GM18508 (cell line): Measurements from ENCODE around the gene SCN5A.

Source experiments
- ATAC-seq: cut with Tn5 transposase; IDR thresholded peaks from one replicate; pipeline ENCODE4 v1.9.1; 2021; ENCODE audit warnings: moderate number of reproducible peaks; ENCODE audit not compliant: insufficient read depth, unreplicated experiment

SCN5A gene

DNA sequence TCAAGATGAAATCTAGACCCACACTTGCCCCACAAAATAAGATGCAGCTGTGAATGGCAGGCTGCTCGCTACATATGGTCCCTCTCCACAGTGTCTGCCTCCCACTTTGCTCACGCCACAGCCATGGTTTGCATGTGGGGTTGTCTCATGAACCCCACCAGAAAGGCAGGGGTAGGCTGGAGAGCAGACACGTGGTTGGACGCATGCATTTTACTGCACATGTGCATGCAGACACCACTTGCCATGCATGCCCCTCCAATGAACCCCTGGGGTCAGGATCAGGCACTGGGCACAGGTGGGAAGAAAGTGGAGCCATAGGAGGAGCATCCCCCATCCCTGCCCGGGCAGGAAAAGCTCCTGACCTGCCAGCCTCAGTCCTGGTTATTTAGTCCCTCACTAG is 20.7 kb downstream of the SCN5A start:
- ATAC-seq: no peak

DNA sequence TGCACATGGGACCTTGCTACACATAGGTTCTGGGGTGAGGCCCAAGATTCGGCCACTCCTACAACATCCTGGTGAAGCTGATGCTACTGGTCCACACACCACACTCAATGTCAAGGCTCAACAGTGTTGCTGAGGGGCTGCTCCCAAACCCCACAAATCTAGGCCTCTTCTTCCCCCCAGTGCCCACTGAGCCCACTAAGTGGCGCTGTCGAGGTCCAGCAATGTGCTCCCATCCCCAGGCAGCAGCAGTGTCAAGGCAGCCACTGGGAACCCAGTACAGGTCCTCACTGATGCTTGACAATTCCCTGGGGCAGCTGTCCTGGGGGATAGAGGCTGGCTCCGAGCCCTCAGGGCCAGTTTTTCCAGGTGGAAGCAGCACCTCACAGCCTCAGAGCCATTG is 21.5 kb downstream of the SCN5A start:
- ATAC-seq: no peak

DNA sequence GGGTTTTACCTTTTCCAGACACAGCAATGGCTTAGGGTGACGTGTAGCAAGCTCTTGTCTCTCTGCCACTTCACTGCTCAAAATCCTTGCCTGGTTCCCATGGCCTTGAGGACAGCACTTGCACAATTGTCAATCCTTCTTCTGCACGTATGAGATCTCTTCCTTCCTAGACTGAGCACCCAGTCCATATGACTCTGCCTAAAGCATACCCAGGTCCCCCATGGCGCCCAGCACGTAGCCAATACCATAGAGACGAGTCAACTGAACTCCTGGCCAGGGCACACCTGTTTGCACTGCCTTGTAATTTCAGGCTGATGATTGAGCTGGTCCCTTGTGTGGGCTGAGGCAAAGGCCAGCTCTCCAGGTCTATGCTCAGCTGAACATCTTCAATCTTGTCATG is 23.3 kb downstream of the SCN5A start:
- ATAC-seq: no peak

DNA sequence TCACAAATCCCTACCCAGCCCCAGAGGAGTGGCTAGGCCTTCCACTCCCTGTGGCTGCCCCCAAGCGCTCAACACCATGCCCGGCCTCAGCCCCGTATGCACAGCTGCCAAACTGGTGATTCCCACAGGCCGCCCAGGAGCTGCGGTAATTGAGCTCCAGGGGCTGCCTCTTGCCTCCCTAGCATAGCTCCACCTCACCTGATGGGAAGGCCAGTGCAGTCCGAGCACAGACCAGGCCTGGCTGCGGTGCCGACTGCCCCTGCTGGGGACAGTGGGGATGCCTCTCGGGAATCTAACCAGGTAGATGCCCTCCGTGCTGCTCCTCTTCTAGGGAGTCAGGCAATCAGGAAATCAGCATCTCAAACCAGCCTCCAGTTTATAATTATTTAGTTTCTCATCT is 25.9 kb downstream of the SCN5A start:
- no peak for ATAC-seq

DNA sequence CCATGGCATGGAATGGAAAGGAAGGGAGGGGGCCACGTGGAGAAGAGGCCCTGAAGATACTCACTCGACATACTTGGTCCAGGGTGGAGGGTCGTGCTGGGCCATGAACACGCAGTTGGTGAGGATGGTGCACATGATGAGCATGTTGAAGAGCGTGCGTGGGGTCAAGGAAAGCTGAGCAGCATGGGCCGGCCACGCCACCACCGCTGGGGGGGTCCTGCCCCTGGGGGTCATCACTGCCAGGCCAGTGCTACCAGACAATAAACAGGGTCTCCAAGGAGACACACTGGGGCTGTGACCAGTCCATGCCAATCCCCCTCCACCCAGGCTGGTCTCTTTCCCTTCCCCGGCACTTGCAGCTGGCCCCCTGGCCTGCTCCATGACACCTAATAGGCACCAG is 27.2 kb downstream of the SCN5A start:
- ATAC-seq: no peak

DNA sequence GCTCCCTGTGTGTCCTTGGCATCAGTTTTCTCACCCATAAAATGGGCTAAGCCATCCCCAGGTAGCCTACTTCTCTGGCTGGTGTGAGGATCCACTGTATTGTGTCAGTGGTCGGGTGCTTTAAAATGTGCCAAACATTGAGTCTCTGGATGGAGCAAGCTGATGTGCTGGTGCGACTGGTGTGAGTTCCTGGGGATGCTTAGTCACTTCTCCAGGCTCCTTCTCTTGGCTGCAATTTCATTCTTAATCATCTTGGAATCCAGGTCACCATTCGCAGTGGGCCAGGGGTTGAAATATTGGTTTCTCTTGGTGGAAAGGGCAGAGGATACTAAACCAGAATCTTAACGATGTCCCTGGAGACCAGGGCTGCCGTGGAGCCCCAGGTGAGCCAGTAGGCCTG is 29.3 kb downstream of the SCN5A start:
- no peak for ATAC-seq

DNA sequence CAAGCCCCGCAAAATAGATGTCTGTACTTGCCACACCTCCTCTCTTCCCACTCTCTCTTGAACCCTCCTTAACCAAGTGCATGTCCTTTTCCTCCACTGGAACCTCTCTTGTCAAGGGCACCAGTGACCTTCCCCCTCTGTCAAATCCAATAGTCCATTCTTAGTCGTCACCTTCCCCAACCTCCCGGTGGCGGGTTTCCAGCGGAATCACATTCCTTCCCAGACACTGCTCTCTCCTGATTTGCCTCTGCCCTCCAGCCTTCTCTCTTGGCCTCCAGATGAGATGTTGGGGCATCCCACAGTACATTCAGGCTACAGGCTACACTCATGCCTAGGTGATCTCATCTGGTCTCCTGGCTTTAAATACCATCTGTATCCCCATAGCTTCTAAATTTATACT is 31.1 kb downstream of the SCN5A start:
- no peak for ATAC-seq

DNA sequence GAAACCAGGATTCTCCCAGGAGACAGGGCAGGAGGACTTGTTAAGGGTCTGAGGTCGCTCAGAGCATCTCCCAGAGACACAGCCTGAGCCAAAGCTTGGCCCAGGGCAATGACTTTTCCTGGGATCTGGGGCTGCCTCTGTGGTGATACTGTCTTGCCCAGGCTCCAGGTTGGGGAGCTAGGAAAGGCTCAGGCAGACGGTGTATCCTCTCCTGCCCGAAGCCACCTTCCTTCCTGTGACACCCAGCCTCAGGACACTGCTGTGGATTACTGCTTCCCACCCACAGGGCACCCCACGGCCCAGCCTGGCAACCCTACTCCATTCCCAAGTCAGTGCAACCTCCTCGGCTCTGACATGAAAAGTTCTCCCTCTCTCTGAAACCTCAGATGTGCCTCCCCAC is 31.9 kb downstream of the SCN5A start:
- ATAC-seq: no peak

DNA sequence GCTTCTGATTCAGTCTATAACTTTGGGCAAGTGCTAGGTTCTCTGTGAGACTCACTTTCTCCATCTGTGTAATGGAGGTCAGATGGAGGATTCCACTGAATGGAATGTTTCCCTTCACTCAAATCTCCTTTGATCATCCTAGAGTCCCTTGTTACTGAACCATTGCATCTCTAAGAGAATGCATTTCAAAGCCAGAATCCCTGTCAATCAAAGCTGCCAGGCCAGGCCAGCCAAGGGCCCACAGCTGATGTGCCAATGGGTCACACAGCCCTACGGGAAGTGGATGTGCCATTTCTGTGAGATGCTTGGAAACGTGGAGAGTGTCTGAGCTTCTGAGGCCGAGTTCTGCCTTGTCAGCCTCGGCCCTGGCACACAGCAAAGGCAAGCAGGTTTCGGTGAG is 32.4 kb downstream of the SCN5A start:
- ATAC-seq: no peak

DNA sequence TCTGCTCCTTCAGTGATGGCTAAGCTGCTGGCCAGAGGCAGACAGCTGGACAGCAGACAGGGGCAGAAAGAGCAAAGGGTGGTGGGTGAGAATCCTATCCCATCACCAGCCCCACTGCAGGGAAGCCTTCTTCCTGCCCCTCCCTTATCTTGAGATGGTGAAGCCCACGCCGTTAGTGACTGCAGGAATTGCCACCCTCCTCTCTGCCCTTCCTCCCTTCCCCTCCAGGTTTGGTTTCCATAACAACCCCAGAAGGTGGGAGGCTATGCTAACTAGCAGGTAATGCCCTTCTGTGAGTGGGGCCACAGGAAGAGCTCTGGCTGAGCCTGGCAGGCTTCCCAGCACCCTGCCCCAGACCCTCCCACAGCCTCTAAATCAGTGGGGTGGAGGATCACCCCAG is 32.8 kb downstream of the SCN5A start:
- no peak for ATAC-seq

DNA sequence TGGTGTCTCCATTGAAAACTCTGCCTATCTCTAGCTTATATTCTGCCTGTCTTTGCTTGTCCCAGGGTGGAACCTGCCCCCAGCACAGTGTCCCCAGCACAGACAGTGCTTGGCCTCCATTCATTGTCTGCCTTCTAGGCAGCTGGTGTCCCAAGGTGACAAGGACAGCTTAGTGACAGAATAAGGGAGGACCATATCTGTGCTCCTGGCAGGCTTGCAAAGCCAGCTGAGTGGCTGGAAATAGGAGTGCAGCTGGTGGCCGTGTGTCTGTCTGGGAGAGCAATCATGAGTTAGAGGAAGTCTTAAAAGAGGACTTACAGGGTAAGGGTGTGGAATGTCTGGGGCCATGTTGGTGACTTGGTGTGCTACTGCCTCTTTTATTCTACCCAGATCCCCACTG is 33.4 kb downstream of the SCN5A start:
- ATAC-seq: no peak

DNA sequence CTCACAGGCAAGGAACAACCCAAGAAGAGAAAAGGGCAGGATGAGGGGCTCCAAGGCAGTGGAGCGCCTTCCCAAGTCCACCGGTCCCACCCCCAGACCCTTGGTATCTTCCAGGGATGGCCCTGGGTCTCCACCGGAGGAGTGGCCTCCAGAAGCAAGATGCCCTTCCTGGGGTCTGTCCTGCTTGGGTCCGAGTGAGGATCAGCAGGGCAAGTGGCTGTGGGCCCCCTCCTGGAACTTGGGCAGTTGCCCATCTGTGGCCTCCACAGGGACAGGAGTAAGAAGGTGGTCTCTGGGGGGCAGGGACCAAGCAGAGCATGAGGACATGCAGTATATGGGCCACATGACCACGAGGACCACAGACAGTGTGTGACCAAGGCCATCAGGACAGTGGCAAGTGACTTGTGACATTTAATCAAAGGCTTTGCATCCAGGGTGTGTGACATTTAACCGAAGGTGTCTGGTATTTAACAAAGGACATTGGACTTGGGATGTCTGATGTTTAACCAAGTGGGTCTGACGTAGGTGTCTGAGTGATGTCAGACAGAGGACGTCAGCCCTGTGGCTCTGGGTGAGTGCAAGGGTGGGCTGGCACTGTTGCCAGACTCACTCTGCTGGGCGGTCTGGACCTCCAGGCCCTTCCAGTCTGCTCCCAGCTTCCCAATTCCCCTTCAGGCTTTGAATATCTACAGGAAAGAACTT is 34.7 kb downstream of the SCN5A start:
- no peak for ATAC-seq

DNA sequence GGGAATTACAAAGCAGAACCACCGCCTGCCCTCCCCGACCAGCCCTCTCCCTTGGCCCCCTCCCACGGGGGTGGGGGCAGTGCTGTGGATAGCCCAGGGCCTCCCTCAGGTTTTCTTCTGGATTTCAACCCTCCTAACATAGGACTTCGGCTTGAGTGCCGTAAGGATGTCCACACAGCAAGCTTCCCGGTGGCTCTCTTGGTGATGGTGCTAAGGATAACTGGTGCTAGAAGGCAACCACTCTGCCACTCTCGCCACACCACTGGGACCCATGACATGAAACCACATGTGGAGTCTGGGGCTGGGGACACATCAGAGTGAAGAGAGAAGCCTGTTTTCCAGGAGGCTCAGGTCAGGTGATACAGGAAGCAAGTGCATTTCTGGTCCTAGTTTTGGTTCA is 35.4 kb downstream of the SCN5A start:
- no peak for ATAC-seq

DNA sequence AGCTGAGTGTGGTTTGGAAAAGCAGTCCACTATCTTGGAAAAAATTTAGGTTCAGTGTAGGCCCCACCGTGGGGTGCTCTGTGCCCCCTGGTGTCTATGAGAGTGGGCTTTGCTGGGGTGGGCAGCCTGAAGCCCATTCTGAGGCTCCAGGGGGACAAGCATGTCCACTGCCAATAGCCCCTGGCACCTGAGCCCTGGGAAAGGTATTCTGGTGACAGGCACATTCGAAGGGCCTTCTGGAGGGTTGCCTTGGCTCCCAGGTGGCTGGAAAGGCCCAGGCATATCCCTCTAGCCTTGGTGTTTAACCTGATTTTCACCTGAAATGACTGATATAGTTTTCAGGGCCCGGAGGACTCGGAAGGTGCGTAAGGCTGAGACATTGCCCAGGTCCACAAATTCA is 36.1 kb downstream of the SCN5A start:
- ATAC-seq: no peak

DNA sequence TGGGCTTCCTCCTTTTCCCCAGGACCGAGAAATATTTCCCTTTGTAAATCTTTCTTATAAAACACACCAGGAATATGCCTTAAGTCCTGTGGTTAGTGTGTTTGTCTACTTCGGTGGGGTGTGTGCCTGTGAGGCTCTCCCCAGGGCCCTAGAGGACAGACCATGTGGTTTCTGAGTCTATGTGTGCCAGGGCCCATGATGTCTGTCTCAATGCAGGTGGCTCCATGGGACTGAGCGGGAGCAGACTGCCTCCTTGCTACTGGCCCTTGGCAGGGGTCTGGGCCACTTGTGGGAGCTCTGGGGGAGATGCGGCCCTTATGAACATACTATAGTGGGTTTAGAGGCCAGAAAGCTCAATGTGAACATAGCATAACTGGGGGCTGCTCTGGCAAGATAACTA is 37.6 kb downstream of the SCN5A start:
- no peak for ATAC-seq

DNA sequence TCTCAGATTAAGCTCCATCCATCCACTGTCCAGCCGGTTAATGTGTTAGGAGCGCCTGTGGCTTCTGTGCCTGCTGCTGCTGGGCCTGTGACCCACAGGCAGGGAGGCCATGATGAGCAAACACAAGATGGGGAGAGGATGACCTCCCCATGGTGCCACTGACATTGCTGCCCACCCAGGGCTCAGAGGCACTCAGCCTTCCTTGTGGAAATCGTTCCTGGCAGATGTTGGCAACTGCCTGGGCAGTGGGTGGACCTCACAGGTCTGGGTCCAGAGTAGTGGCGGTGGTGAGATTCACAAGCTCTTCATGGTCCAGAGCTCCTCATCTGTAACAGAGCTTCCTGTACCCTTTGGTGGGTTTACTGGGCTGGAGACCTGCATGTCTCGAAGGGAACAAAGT is 38.6 kb downstream of the SCN5A start:
- no peak for ATAC-seq

DNA sequence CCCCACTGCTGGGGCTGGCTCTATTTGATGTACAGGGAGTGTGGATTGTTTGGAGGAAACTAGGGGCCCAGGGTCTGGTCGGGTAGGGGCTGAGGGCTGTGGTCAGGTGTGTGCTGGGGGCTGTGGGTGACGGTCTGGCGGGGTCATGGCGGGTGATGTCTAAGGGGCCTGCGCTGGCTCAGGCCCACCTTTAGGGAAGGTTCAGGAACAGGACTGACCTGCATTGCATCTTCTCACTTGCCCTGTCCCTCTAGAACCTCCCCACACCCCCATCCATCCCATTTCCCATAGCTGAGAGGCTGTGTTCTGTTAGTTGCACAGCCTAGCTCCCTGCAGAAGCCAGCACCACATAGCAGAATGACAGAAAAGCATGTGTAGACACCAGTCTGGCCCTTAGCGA is 39.1 kb downstream of the SCN5A start:
- no peak for ATAC-seq

DNA sequence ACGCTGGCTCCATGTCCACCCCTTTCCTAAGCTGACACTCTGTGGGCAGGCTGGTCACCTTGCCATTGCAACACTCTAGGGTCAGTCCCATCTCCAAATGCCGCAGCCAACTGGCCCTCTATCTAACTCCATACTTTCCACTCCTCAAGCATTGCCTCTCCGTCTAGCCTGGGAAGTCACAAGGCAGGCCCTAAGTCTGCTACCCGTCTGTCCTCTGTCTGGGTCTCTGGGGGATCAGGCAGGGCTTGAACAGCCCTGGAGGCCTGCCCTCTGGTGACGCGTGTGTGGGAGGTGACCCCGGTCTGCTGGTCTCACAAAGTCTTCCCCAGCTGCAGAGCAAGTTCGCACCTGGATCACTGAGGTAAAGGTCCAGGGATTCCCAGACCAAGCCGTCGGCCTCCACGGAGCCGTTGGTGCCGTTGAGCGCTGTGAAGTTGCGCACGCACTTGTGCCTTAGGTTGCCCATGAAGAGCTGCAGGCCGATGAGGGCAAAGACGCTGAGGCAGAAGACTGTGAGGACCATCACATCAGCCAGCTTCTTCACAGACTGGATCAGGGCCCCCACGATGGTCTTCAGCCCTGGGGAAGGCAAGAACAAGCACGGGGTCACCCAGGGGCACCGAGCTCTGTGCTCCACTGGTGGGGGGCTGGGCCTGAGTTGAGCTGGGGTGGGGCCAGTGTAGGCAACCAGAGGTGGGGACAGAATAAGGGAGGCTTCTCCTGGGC is 39.9 kb downstream of the SCN5A start:
- no peak for ATAC-seq

DNA sequence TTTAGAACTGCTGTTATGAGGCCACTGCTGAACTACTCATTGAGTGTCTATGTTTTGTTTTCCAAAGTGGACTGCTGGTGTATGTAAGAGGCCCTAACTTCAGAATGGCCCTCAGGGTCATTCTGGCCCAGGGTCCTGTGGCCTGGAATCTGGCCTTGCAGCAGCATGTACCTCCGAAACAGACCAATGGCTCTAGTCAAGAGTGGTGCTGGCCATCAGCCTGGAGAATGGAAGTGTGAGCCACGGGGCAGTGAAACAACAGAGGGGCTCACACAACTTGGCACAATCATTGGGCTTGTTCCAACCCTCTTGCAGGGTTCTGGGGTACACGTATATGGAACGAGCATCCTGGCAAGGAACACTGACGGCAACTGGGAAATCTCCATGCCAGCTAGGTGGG is 40.5 kb downstream of the SCN5A start:
- ATAC-seq: no peak

DNA sequence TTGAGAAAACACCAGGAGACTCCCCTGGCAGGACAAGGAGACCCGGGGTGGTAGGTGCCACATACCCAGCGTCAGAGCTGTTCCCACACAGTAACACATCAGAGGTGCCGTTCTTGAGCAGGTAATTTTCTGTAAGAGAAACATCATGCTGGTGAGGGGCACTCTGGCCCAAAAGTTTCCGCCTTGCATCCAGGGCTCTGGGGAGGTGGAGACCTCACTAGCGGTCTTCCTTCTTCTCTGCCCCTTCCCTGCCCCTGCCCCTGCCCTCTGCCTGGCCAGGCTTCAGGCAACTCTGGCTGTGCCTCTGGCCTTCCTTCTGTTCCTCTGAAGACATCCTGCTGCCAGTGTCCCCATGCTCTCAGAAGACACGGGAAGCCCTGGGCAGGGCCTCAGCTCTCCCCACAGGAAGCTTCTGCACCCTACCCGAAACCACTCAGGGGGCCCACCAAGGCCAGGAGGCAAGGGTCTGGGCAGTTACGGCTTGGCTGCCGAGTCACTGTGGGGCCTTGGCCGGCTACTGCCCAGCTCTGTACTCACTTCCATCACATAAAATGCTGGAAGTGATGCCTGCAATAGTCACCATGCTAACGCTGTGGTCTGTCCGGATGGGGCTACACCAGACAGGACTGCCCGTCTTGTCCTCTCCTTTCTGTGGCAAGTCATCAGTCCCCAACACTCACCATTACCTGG is 41.3 kb downstream of the SCN5A start:
- no peak for ATAC-seq

DNA sequence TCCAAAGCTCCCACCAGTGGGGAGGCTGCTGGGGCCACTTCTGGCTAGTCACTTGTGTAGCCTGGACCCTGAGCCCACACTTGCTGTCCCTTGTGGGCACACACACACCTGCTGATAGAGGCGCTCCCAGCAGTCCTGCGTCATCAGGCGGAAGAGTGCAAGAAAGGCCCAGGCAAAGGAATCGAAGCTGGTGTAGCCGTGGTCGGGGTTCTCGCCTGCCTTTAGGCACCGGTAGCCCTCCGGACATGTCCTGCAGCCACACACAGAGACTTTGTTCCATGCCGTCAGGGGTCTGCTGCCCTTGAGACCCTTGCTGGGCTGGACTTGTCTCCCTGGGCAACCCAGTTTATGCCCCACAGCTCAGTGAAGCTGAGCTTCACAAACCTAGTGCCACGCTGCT is 42.9 kb downstream of the SCN5A start:
- no peak for ATAC-seq

DNA sequence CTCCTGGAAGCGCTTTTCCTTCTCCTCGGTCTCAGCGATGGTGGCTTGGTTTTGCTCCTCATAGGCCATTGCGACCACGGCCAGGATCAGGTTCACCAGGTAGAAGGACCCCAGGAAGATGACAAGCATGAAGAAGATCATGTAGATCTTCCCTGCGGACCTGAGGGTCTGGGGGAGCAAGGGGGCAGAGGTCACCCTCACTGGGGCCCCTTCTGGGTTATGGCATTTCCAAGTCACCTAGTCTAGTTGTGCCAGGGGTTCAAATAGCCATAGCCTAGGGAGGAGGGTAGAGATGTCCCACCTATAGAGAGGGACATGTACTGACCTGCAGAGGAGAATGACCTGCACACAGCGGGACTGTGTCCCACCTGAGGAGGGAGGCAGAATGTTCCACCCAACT is 43.5 kb downstream of the SCN5A start:
- ATAC-seq: no peak
